GM18502 (cell line): Measurements from ENCODE around the gene CAMTA1.

Experiments
- ATAC-seq: cut with Tn5 transposase; IDR thresholded peaks from one replicate; pipeline ENCODE4 v1.9.1; 2021; ENCODE audit warnings: mild to moderate bottlenecking; ENCODE audit not compliant: unreplicated experiment, poor library complexity

CAMTA1 gene

DNA sequence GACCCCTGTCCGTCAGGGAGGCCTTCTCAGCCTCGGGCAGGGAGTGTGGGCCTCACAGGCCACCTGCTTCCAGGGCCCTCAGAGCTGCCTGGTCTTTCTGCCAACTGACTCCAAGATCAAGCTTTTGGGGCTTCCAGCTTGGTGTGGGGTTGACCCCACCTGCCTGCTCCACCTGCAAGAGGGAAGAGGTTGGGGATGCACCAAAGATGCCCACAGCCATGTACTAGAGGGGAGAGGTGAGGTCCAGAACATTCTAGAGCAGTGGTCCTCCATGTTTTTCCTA, 719.1 kb downstream of the CAMTA1 start:
- no peak for ATAC-seq

GRCh38 chr1:7505094-7505770, 720.0 kb downstream of the CAMTA1 start:
- ATAC-seq: no peak

GRCh38 chr1:7505771-7506453, 720.7 kb downstream of the CAMTA1 start:
- ATAC-seq: no peak

DNA sequence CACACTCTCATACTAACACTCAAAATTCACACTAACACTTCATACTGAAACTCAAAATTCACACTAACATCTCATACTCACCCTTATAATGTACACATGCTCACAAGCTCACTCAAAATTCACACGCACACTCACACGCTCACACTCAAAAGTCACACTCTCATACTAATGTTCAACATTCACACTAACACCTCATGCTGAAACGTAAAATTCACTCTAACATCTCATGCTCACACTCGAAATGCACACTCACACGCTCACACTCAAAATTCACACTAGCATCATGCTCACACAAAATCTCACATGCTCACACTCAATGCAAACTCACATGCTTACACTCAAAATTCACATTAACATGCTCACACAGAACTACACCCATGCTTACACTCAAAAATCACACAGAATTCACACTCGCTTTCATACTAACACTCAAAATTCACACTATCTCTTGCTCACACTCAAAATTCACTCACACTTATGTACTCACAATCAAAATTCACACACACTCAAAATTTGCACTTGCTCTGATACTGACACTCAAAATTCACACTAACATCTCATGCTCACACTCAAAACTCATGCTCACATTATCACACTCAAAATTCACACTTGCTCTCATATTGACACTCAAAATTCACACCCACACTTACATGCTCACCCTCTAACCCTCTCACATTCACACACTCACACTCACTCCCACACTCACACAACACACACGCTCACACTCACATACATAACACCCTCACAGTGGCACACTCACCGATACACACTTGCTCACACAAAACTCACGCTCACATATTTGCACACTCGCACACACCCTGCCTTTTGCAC, 721.4 kb downstream of the CAMTA1 start:
- ATAC-seq: no peak

DNA sequence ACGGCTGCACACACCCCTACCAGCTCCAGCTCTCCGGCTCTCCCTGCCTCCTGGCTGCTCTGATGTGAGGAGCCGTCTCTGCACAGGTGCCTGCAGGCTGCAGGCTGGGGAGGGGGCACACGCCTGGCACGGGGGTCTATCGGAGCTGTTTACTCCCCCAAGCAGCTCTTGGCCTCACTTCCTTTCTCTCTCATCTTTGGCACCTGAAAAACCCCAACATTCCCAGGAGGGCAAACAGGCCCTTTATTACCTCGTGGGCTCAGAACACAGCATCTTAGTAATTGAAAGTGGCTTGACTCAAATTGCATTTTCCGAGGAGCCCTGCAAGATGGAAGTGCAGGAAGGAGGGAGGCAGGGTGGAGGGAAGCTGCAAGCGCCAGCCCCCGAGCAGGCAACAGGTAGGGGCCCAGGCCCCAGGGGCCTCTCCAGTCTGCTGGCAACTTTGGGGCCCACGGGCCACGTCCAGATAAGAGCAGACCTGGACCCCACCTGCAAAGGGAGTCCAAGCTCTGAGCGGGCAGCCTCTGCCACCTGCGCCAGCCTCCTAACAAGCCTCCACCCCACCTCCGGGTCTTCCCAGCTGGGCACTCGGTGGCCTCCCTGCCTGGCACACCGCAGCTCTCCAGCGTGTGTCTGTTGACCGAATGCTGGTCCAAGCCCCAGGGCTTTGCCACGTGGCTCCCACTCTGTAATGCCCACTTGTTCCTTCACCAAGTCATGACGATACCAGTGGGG, 722.2 kb downstream of the CAMTA1 start:
- no peak for ATAC-seq

DNA sequence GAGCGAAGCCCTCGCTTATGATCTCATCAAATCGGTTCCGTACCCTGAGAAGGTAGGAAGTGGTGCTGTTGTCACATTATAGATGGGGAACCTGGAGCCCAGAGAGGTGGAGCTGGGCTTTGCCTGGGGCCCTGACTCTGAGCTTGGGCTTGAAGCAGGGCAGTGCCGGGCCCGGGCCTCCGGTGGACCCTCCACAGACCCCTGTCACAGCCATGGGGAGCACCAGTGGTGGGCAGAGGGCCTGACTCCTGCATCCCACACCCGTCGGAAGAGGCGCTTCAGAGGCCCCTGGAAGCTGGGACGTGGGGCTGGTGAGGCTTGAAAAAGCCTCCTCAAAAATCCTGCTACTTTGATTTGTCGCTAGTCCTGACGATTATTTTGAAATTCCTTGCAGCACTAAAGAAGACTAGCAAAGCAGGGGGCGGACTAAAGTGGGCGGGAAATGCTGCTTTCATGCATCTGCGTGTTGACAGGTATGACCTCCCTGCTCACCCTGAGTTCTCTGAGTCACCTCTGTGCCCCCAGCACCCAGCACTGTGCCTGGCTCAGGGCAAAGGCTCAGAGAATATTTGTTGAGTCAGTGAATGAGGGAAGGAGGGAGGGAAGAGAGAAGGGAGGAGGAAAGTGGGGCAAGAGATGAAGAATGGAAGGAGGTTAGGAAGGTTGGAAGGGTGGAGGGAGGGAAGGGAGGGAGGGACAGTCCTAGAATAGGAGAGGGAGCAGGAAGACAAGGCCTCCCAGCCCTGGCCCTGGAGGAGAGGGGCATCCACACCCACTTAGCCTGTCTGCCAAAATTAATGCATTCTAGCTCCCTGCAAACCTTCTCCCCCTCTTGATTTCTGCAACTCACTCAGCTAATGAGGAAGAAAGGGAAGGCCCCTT, 723.0 kb downstream of the CAMTA1 start:
- ATAC-seq: no peak

DNA sequence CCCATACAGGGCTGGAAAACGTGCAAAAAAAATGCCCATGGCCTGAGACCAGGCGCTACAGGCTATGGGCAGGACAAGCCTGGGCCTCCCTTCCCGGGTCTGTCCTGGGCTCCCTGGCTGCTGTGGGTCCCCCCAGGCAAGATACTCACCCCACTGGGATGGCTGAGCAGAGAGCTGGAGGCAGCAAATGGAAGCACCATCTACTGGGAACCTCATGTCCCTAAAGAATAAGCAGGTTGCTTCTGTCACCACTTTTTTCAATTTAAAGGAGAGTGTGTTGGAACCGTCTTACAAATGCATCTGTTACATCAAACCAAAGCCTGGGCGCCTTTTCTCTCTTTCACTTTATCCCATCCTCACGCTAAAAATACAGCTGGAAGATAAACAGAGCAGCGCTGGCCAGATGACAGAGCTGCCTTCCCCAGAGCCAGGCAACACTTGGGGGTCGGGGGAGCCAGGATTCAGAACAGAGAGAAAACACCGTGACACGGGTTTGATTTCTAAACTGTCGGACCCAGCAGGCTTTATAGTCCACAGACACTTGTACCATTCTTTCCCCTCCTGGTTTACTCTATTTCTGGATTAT, 723.8 kb downstream of the CAMTA1 start:
- no peak for ATAC-seq

DNA sequence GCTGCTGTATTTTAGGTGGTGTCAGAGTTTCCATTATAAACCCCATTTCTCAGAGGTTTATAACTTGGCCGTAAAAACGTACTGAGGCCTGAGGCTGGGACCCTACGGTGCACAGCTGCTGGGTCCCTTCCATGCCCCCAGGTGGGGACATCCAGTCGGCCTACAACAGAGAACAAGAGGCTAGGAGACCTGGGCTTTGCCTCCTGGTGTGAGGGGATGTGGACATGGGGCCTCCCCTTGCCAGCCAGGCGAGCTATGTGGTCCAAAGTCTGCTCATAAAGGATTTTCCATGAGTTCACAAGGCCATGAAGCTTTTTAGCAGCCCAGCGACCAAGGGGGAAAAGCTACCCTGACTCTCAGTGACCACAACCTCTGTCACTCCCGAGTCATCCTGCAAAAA, 724.3 kb downstream of the CAMTA1 start:
- ATAC-seq: no peak

- no peak for ATAC-seq
Measured at GRCh38 chr1:7510389-7510931, 725.2 kb downstream of the CAMTA1 start.

- ATAC-seq: no peak
Measured at GRCh38 chr1:7511381-7511780, 726.1 kb downstream of the CAMTA1 start.

GRCh38 chr1:7513081-7513480, 727.8 kb downstream of the CAMTA1 start:
- ATAC-seq: no peak

- no peak for ATAC-seq
Measured at GRCh38 chr1:7515175-7515574, 729.9 kb downstream of the CAMTA1 start.

DNA sequence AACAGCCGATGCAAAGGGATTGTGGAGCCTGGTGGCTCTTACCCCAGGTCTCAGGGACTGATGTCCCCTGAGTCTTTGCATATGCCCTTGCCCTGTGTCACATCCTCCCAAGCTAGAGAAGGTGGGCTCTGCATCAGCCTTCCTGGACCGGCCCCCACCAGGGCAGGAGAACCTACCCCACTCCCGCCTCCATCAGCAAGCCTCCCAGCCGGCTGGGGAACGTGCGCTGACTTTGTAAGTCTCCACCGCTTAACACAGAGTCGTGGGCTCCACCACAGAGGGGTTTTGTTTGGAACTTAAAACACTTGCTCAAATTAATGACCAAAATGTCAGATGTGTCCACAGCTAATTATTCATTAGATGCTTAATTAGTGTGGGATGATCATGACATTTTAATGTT, 730.6 kb downstream of the CAMTA1 start:
- ATAC-seq: no peak

DNA sequence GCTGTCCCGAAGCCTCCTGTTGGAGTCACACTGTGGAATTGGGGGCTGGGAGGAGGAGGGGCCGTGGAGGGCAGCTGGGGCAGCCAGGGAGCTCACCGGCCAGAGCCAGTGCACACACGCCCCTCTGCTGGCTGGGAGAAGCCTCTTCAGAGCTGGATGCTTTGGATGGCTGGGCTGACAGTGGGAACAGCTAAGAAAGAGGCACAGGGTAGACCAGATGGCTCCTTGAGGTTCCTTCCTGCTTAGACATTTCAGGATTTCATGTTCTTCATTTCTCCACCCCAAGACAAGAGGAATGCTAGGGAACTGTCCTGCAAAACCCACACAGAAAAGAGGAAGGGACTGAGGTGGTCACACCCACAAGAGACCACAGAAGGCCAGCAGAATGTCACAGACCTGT, 731.1 kb downstream of the CAMTA1 start:
- ATAC-seq: no peak

GRCh38 chr1:7516929-7517328, 731.7 kb downstream of the CAMTA1 start:
- no peak for ATAC-seq

- ATAC-seq: no peak
Measured at GRCh38 chr1:7517611-7518330, 732.5 kb downstream of the CAMTA1 start.

DNA sequence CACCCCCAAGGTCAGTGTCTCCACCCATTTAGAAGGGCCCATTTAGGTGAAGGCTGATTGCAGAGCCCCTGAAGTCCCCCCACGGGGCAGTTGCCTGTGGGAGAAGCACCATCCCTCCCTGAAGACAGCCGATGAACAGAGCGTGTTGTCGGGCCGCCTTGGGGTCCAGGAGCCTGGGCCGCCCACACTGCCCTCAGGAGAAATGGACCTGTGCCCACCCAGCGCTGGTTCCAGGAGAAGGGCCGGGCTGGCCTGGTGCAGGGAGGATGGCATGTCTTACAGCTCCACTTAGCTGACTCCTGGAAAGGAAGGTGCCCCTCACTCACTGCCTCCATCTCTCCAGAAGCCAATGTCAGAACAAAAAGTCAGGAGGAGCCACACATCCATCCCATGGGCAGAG, 733.2 kb downstream of the CAMTA1 start:
- no peak for ATAC-seq

- no peak for ATAC-seq
Measured at GRCh38 chr1:7519181-7519860, 734.1 kb downstream of the CAMTA1 start.
